PC-3 (cell line): ENCODE data around the gene PDIA6. TPM values are rescaled to one million over a fixed set of nuclear protein-coding genes. Genes with fewer than 3 reads are reported as not detected.

Experiments used
- ATAC-seq: fragments of 200-7000 bp; cut with Tn5 transposase; 2 replicates; pipeline ENCODE4 v1.9.1; 2020; ENCODE audit warnings: mild to moderate bottlenecking, moderate library complexity
- BruUV-seq: library from RNA; stranded (reverse); fragments of 400-500 nt; replicated peaks from 2 replicates; lab custom pipeline; 2021; lab: Mats Ljungman, UMichigan
- CTCF ChIA-PET: fragments of 300-600 bp; sonication (Branson Sonifier 250); formaldehyde crosslinking; loops from one replicate; lab custom pipeline; 2022; ENCODE audit warnings: antibody characterized with exemption; lab: Charles Lee
- POLR2A ChIA-PET: fragments of 300-600 bp; sonication (Branson Sonifier 250); formaldehyde crosslinking; loops from one replicate; lab custom pipeline; 2022; ENCODE audit warnings: antibody characterized with exemption; ENCODE audit not compliant: unreplicated experiment; lab: Charles Lee
- DNase-seq: peaks from one replicate; pipeline ENCODE4 v3.0.0-alpha.2; 2015
- H2AFZ ChIP-seq: fragments of 300-600 bp; sonication (generic); 2 replicates; pipeline ENCODE4 v1.6.0; 2016; ENCODE audit warnings: antibody characterized with exemption, low read length
- H3F3A ChIP-seq: fragments of 300-600 bp; sonication (generic); one replicate; pipeline ENCODE4 v1.6.0; 2017; ENCODE audit warnings: antibody characterized with exemption, low read length, control low read depth, mild to moderate bottlenecking; ENCODE audit not compliant: unreplicated experiment
- H3K27ac ChIP-seq: fragments of 300-600 bp; sonication (generic); 2 replicates; pipeline ENCODE4 v1.5.1; 2016; ENCODE audit warnings: mild to moderate bottlenecking, low read length
- H3K27me3 ChIP-seq: fragments of 300-600 bp; sonication (generic); 2 replicates; pipeline ENCODE4 v1.6.1; 2016; ENCODE audit warnings: low read length, mixed read lengths
- H3K36me3 ChIP-seq: fragments of 300-600 bp; sonication (generic); 2 replicates; pipeline ENCODE4 v1.6.1; 2016; ENCODE audit warnings: low read depth, mixed run types, low read length, mixed read lengths
- H3K4me1 ChIP-seq: fragments of 300-600 bp; sonication (generic); 2 replicates; pipeline ENCODE4 v1.5.1; 2016; ENCODE audit warnings: low read length; ENCODE audit not compliant: insufficient read depth
- H3K4me2 ChIP-seq: fragments of 300-600 bp; sonication (generic); 2 replicates; pipeline ENCODE4 v1.6.0; 2016; ENCODE audit warnings: low read length
- H3K4me3 ChIP-seq: fragments of 300-600 bp; sonication (generic); 2 replicates; pipeline ENCODE4 v1.5.1; 2016; ENCODE audit warnings: mild to moderate bottlenecking, low read length, mixed read lengths
- H3K79me2 ChIP-seq: fragments of 300-600 bp; sonication (generic); 2 replicates; pipeline ENCODE4 v1.6.1; 2017; ENCODE audit warnings: low read length, mixed read lengths
- H3K9ac ChIP-seq: fragments of 300-600 bp; sonication (generic); 2 replicates; pipeline ENCODE4 v1.6.0; 2016; ENCODE audit warnings: mild to moderate bottlenecking, low read length
- H3K9me2 ChIP-seq: fragments of 300-600 bp; sonication (generic); replicated peaks from 2 replicates; pipeline ENCODE4 v1.6.1; 2016; ENCODE audit warnings: mixed run types, low read length, mixed read lengths
- H3K9me3 ChIP-seq: fragments of 300-600 bp; sonication (generic); 2 replicates; pipeline ENCODE4 v1.6.1; 2016; ENCODE audit warnings: low read length, mixed read lengths
- H4K20me1 ChIP-seq: fragments of 300-600 bp; sonication (generic); 2 replicates; pipeline ENCODE4 v1.6.1; 2016; ENCODE audit warnings: low read length, mixed read lengths
- CTCF ChIP-seq: fragments of 300-600 bp; sonication (generic); conservative IDR thresholded peaks from 2 replicates; pipeline ENCODE4 v1.5.1; 2017; ENCODE audit warnings: antibody characterized with exemption, low read depth, mild to moderate bottlenecking, low read length
- EZH2 ChIP-seq: fragments of 300-600 bp; sonication (generic); IDR thresholded peaks from one replicate; pipeline ENCODE4 v1.6.1; 2017; ENCODE audit warnings: antibody characterized with exemption, mild to moderate bottlenecking, low read length; ENCODE audit not compliant: unreplicated experiment
- EZH2phosphoT487 ChIP-seq: fragments of 300-600 bp; sonication (generic); IDR thresholded peaks from 2 replicates; pipeline ENCODE4 v1.6.1; 2018; ENCODE audit warnings: mild to moderate bottlenecking, antibody characterized with exemption, low read length, borderline replicate concordance
- intact Hi-C: fragments of 100-400 bp; cut with micrococcal nuclease; formaldehyde crosslinking; loops from 2 replicates; pipeline ENCODE4 v1.9.0; 2023
- total RNA-seq: library from RNA; depleted of rRNA; stranded (reverse); fragments of >200 nt; gene quantifications from 2 replicates; pipeline ENCODE4 v1.2.3, GENCODE V29; 2014

The PDIA6 gene
- total RNA-seq, 1 experiment from 2014 or later, result 351 TPM

DNA sequence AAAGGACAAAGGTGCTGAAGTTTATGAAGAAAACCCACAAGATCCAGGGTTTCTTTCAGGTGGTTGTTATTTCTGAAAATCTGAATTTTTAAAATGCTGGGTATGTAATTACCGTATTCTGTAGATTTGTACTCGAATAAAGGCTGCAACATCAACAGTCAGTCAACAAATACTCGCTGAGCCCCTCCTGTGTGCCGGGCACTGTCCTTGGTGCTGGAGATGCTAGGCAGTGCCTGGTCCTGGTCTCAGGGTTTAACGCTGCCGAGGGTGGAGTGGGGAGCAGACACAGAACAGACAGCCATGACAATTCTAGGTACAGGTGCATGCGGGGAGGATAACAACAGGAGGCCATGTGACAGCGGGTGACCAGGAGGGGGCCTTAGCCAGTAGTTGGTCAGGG is 27.2 kb upstream of the PDIA6 start:
- no peak overlapping the region for H3K27ac ChIP-seq
- DNase-seq (peak; percentile 29), ATAC-seq (no peak)
- no peaks in the 10 kb centered on the region for H3K36me3 ChIP-seq
- ChIA-PET CTCF (no interaction called here), POLR2A (no interaction called here)
- BruUV-seq, result no TSS peak
- H3K9ac ChIP-seq, result no peak overlapping the region
- H3K4me2 ChIP-seq, result no peak overlapping the region
- intact Hi-C loops, result no loop called here
- peaks cover 5% of the 10 kb centered on the region; the same call in 1 of the 2 replicates for H3K9me3 ChIP-seq
- no peaks in the 10 kb centered on the region for H4K20me1 ChIP-seq
- H2AFZ ChIP-seq, result no peak overlapping the region
- TF ChIP-seq CTCF (no peak), EZH2 (no peak), EZH2phosphoT487 (no peak)
- no peaks in the 10 kb centered on the region for H3F3A ChIP-seq
- H3K9me2 ChIP-seq, result no peaks in the 10 kb centered on the region
- H3K27me3 ChIP-seq, result no peaks in the 10 kb centered on the region
- no peaks in the 10 kb centered on the region for H3K79me2 ChIP-seq
- H3K4me3 ChIP-seq, result no peak overlapping the region
- H3K4me1 ChIP-seq, result peaks cover 4% of the 10 kb centered on the region; the same call in 1 of the 2 replicates

DNA sequence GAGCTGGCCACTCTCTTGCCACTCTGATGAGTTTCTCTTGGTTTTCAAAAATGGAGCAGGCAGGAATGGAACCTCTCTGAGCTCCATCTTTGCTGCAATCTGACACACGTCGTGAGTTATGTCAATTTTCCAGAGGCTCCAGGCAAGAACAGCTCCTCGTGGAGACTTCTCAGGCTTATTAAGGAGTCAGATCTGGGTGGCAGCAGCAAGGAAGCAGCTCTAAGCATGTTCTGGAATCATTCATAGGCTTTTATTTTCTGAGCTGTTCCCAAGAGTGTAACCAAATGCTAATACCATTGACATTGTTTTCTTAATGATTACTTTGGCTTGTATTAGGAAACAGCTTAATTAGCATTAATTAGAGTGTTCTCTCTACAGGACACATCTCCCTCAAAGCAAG is 26.1 kb upstream of the PDIA6 start:
- Histone ChIP-seq H3K9me3 (peaks cover 5% of the 10 kb centered on the region; the same call in 1 of the 2 replicates), H2AFZ (no peak overlapping the region), H3K4me1 (peaks cover 11% of the 10 kb centered on the region; the same call in 1 of the 2 replicates), H3K27me3 (no peaks in the 10 kb centered on the region), H4K20me1 (no peaks in the 10 kb centered on the region), H3F3A (no peaks in the 10 kb centered on the region), H3K9me2 (no peaks in the 10 kb centered on the region), H3K27ac (no peak overlapping the region), H3K4me2 (no peak overlapping the region), H3K79me2 (no peaks in the 10 kb centered on the region), H3K9ac (no peak overlapping the region), H3K4me3 (no peak overlapping the region), H3K36me3 (no peaks in the 10 kb centered on the region)
- no peak for ATAC-seq
- ChIA-PET CTCF (no interaction called here), POLR2A (no interaction called here)
- no peak for DNase-seq
- BruUV-seq, result no TSS peak
- no peak for TF ChIP-seq CTCF
- no peak for TF ChIP-seq EZH2phosphoT487
- TF ChIP-seq EZH2, result no peak
- intact Hi-C loops, result no loop called here

DNA sequence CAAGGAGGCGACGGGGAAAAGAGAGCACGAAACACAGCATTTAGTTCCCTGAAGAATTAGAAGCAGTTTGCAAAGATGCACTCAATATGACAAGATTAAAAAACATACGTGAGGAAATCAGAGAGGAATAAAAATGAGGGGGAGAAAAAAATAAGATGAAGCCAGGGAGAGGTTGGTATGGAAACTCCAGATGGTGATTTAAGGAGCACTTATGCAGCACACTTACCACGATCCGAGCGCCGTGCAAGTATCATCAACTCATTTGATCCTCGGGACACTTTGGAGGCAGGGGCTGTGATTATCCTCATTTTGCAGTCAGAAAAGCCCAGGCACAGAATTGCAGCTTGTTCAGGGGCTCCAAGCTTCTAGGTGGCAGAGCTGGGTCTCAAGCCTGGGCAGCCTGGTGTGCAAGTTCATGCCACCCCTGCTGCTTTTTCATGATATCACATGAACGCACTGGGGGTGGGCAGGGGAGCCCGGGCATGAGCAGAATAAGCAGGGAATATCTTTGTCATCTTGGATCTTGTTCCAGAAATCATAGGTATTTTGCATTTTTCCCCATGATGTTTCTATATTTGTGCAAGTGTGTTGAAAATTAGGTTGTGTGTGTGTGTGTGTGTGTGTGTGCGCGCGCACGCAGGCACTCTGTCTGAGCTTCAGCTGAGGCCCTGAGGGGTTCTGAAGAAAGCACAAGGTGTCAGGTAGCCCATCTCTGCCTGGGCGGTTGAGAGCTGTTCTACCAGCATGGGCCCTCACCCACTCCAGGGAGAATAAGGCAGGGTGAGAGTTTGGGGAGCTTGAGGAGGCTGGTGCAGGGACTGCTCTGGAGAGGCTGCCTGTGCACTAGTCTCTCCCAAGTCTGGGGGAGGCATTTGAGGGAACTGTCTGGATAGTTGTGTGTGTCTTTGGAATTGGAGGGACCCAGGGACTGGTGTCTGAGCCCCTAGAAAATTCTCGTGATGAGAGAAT is 25.0 kb upstream of the PDIA6 start:
- Histone ChIP-seq H3K79me2 (no peaks in the 10 kb centered on the region), H4K20me1 (no peaks in the 10 kb centered on the region), H3K4me2 (no peak overlapping the region), H3K9me2 (no peaks in the 10 kb centered on the region), H3K27me3 (no peaks in the 10 kb centered on the region), H3K9me3 (peaks cover 5% of the 10 kb centered on the region; the same call in 1 of the 2 replicates), H3K27ac (no peak overlapping the region), H3K4me3 (no peak overlapping the region), H3K36me3 (no peaks in the 10 kb centered on the region), H3K9ac (no peak overlapping the region), H3F3A (no peaks in the 10 kb centered on the region), H2AFZ (no peak overlapping the region), H3K4me1 (peaks cover 11% of the 10 kb centered on the region; the same call in 1 of the 2 replicates)
- CTCF ChIA-PET, result no interaction called here
- TF ChIP-seq EZH2 (no peak), CTCF (no peak)
- no TSS peak for BruUV-seq
- intact Hi-C loops, result no loop called here
- no peak for DNase-seq
- POLR2A ChIA-PET, result no interaction called here
- no peak for ATAC-seq
